ENCODE measurements around the gene CALR. TPM values are rescaled to one million over a fixed set of nuclear protein-coding genes. Genes with fewer than 3 reads are reported as not detected.

Gene CALR
- polyA plus RNA-seq, 2 of the 4 experiments (the other 2 are of a cell fraction) = 419 to 494 TPM

GRCh38 chr19:12940897-12941296, 2.5 kb downstream of the CALR start:
- CTCF ChIA-PET = no interaction called here
- TF ChIP-seq RFX5 (IDR thresholded peaks at IDR 0.05) = no peak
- no peak for TF ChIP-seq ZC3H11A (IDR thresholded peaks at IDR 0.05)
- no peak for TF ChIP-seq MYC (IDR thresholded peaks at IDR 0.05; ENCODE audit: borderline replicate concordance, low read length)
- no peak for TF ChIP-seq E2F6 (IDR thresholded peaks at IDR 0.05; ENCODE audit: borderline replicate concordance, low read depth)
- TF ChIP-seq SREBF2 (IDR thresholded peaks at IDR 0.05) = no peak
- no peak for TF ChIP-seq FOXS1 (CRISPR knock-in tag; IDR thresholded peaks at IDR 0.05)
- TF ChIP-seq CBX2 (IDR thresholded peaks at IDR 0.05; ENCODE audit: borderline replicate concordance, low read depth) = no peak
- TF ChIP-seq POLR2A (IDR thresholded peaks at IDR 0.05; ENCODE audit: low read length) = no peak
- TF ChIP-seq GATA3 (IDR thresholded peaks at IDR 0.05; ENCODE audit: borderline replicate concordance) = no peak
- no peak for TF ChIP-seq HOXB5 (CRISPR knock-in tag; IDR thresholded peaks at IDR 0.05)
- Histone ChIP-seq H3K4me1 (peaks cover 22% of the 10 kb centered on the region), H3K4me3 (no peak overlapping the region), H3K27ac (peak overlapping the region in 1 of 2 experiments; percentile 97; a peak in 2 of 6 replicates), H3K4me2 (peak overlapping the region; percentile 99; the same call in 2 of the 3 replicates), H3K9me3 (no peaks in the 10 kb centered on the region)
- ATAC-seq (no peak), FAIRE-seq (no peak), DNase-seq (ENCODE audit: low read depth in 1 of 2, low spot score in 1 of 2) (no peak)
- POLR2A ChIA-PET = no interaction called here
- WGBS (ENCODE audit: missing lambda C conversion rate) = 92% methylated on average over 2 of the region's 2 CpGs

GRCh38 chr19:12943437-12944044, 5.1 kb downstream of the CALR start:
- Histone ChIP-seq H3K9me3 (no peaks in the 10 kb centered on the region), H3K4me2 (no peak overlapping the region), H3K27ac (no peak overlapping the region), H3K4me3 (no peak overlapping the region), H3K4me1 (peaks cover 28% of the 10 kb centered on the region)
- TF ChIP-seq KDM1A (IDR thresholded peaks at IDR 0.05; ENCODE audit: low read depth) = no peak
- TF ChIP-seq HMGXB4 (CRISPR knock-in tag; IDR thresholded peaks at IDR 0.05; ENCODE audit: borderline replicate concordance) = no peak
- no peak for TF ChIP-seq HOXB5 (CRISPR knock-in tag; IDR thresholded peaks at IDR 0.05)
- TF ChIP-seq USF2 (IDR thresholded peaks at IDR 0.05) = no peak
- no peak for TF ChIP-seq NFE2L2 (conservative IDR thresholded peaks at IDR 0.05; ENCODE audit: low read length)
- no peak for TF ChIP-seq MAX (IDR thresholded peaks at IDR 0.05)
- TF ChIP-seq NR3C1 (IDR thresholded peaks at IDR 0.05) = no peak
- no peak for TF ChIP-seq RAD21 (conservative IDR thresholded peaks at IDR 0.05 in 1 of 2, IDR thresholded peaks at IDR 0.05 in 1 of 2)
- TF ChIP-seq BHLHE40 (IDR thresholded peaks at IDR 0.05; ENCODE audit: low read depth, low read length) = no peak
- no peak for TF ChIP-seq ZSCAN20 (CRISPR knock-in tag; IDR thresholded peaks at IDR 0.05)
- no peak for TF ChIP-seq PHF8 (IDR thresholded peaks at IDR 0.05; ENCODE audit: borderline replicate concordance, low read depth)
- no peak for DNase-seq (ENCODE audit: low read depth in 1 of 2, low spot score in 1 of 2)
- CTCF ChIA-PET = no interaction called here
- no peak for FAIRE-seq
- no peak for ATAC-seq
- POLR2A ChIA-PET = no interaction called here
- WGBS (ENCODE audit: missing lambda C conversion rate) = 94% methylated on average over 17 of the region's 18 CpGs

- ChIA-PET CTCF (no interaction called here), POLR2A (interaction anchor here (0.6 kb wide), 1 partner anchor 54 kb away, joined by 6 read pairs; no protein-coding TSS in a partner anchor)
- no peak for FAIRE-seq
- ATAC-seq = no peak
- no peak overlapping the region for H3K4me3 ChIP-seq
- no peaks in the 10 kb centered on the region for H3K9me3 ChIP-seq
- peaks cover 28% of the 10 kb centered on the region for H3K4me1 ChIP-seq
- no peak overlapping the region for H3K4me2 ChIP-seq
- no peak for TF ChIP-seq PHF8 (IDR thresholded peaks at IDR 0.05; ENCODE audit: borderline replicate concordance, low read depth)
- no peak for TF ChIP-seq EHF (CRISPR knock-in tag; IDR thresholded peaks at IDR 0.05)
- TF ChIP-seq RNF2 (IDR thresholded peaks at IDR 0.05; ENCODE audit: borderline replicate concordance, low read depth) = no peak
- no peak for TF ChIP-seq TFCP2L1 (CRISPR knock-in tag; IDR thresholded peaks at IDR 0.05)
- no peak for TF ChIP-seq CBX2 (IDR thresholded peaks at IDR 0.05; ENCODE audit: borderline replicate concordance, low read depth)
- no peak overlapping the region for H3K27ac ChIP-seq
- 45% methylated on average over 2 of the region's 2 CpGs for WGBS (ENCODE audit: missing lambda C conversion rate)
- DNase-seq (ENCODE audit: low read depth in 1 of 2, low spot score in 1 of 2) = no peak
These were observed 5.8 kb downstream of the CALR start for GRCh38 chr19:12944104-12944674.
